Parathyroid adenoma (tissue), 2 donors: Measurements from ENCODE around the gene STK32C.

Experiments
- H2AFZ ChIP-seq: fragments of 300-600 bp; sonication (generic); one replicate; pipeline ENCODE4 v1.7.0; 2017; ENCODE audit warnings: antibody characterized with exemption, mild to moderate bottlenecking
- H3K27ac ChIP-seq: fragments of 300-600 bp; sonication (generic); one replicate; pipeline ENCODE4 v1.7.0; 2017
- H3K27me3 ChIP-seq: fragments of 300-600 bp; sonication (generic); one replicate; pipeline ENCODE4 v1.7.0; 2017; ENCODE audit warnings: low read length; ENCODE audit not compliant: control insufficient read depth, insufficient read depth
- H3K36me3 ChIP-seq: fragments of 300-600 bp; sonication (generic); one replicate; pipeline ENCODE4 v1.7.0; 2017; ENCODE audit warnings: low read length; ENCODE audit not compliant: control insufficient read depth, insufficient read depth
- H3K4me1 ChIP-seq: fragments of 300-600 bp; sonication (generic); one replicate; pipeline ENCODE4 v1.7.0; 2017; ENCODE audit warnings: control low read depth
- H3K4me2 ChIP-seq: fragments of 300-600 bp; sonication (generic); one replicate; pipeline ENCODE4 v1.7.0; 2017; ENCODE audit warnings: low read length
- H3K4me3 ChIP-seq: fragments of 300-600 bp; sonication (generic); one replicate; pipeline ENCODE4 v1.7.0; 2017; ENCODE audit warnings: low read depth, low read length
- H3K79me2 ChIP-seq: fragments of 300-600 bp; sonication (generic); one replicate; pipeline ENCODE4 v1.7.0; 2017; ENCODE audit warnings: control low read depth
- H3K9ac ChIP-seq: fragments of 300-600 bp; sonication (generic); one replicate; pipeline ENCODE4 v1.7.0; 2017; ENCODE audit warnings: mild to moderate bottlenecking
- H3K9me3 ChIP-seq: fragments of 300-600 bp; sonication (generic); one replicate; pipeline ENCODE4 v1.7.0; 2017; ENCODE audit warnings: low read length; ENCODE audit not compliant: control insufficient read depth
- CTCF ChIP-seq: fragments of 300-600 bp; sonication (generic); IDR thresholded peaks from one replicate; pipeline ENCODE4 v1.7.0; 2017; ENCODE audit warnings: antibody characterized with exemption, mild to moderate bottlenecking
- donor health status: primary hyperparathyroidism.

The STK32C gene

GRCh38 chr10:132283604-132284382 is 24.0 kb downstream of the STK32C start:
- no peak overlapping the region for H2AFZ ChIP-seq
- H3K27me3 ChIP-seq: no peaks in the 10 kb centered on the region
- H3K4me1 ChIP-seq: peaks cover 3% of the 10 kb centered on the region
- H3K79me2 ChIP-seq: no peaks in the 10 kb centered on the region
- no peak overlapping the region for H3K4me3 ChIP-seq
- no peak overlapping the region for H3K9ac ChIP-seq
- H3K9me3 ChIP-seq: no peaks in the 10 kb centered on the region
- TF ChIP-seq CTCF: no peak
- H3K4me2 ChIP-seq: no peak overlapping the region
- H3K36me3 ChIP-seq: no peaks in the 10 kb centered on the region
- H3K27ac ChIP-seq: no peak overlapping the region

- H3K9ac ChIP-seq: no peak overlapping the region
- H2AFZ ChIP-seq: no peak overlapping the region
- H3K4me1 ChIP-seq: peaks cover 3% of the 10 kb centered on the region
- H3K4me3 ChIP-seq: no peak overlapping the region
- H3K4me2 ChIP-seq: peak overlapping the region; percentile 55
- H3K36me3 ChIP-seq: no peaks in the 10 kb centered on the region
- H3K9me3 ChIP-seq: no peaks in the 10 kb centered on the region
- H3K27me3 ChIP-seq: no peaks in the 10 kb centered on the region
- H3K79me2 ChIP-seq: no peaks in the 10 kb centered on the region
- no peak overlapping the region for H3K27ac ChIP-seq
- TF ChIP-seq CTCF: no peak
Measured at GRCh38 chr10:132282667-132283603, 24.8 kb downstream of the STK32C start.

- no peaks in the 10 kb centered on the region for H3K36me3 ChIP-seq
- TF ChIP-seq CTCF: no peak
- H3K27ac ChIP-seq: no peak overlapping the region
- H3K9me3 ChIP-seq: no peaks in the 10 kb centered on the region
- no peak overlapping the region for H3K4me2 ChIP-seq
- no peak overlapping the region for H3K4me3 ChIP-seq
- H3K79me2 ChIP-seq: no peaks in the 10 kb centered on the region
- no peak overlapping the region for H3K9ac ChIP-seq
- H3K27me3 ChIP-seq: no peaks in the 10 kb centered on the region
- H3K4me1 ChIP-seq: peaks cover 3% of the 10 kb centered on the region
- no peak overlapping the region for H2AFZ ChIP-seq
Measured at GRCh38 chr10:132281915-132282666, 25.7 kb downstream of the STK32C start.

GRCh38 chr10:132280646-132281074 is 27.1 kb downstream of the STK32C start:
- Histone ChIP-seq H3K4me2 (no peak overlapping the region), H3K27ac (no peak overlapping the region), H3K79me2 (no peaks in the 10 kb centered on the region), H3K4me3 (no peak overlapping the region), H3K9me3 (no peaks in the 10 kb centered on the region), H3K27me3 (no peaks in the 10 kb centered on the region), H3K4me1 (peaks cover 3% of the 10 kb centered on the region), H3K36me3 (no peaks in the 10 kb centered on the region), H2AFZ (no peak overlapping the region), H3K9ac (no peak overlapping the region)
- TF ChIP-seq CTCF: no peak
